Measurements from ENCODE around the gene SOX15.

SOX15 gene

DNA sequence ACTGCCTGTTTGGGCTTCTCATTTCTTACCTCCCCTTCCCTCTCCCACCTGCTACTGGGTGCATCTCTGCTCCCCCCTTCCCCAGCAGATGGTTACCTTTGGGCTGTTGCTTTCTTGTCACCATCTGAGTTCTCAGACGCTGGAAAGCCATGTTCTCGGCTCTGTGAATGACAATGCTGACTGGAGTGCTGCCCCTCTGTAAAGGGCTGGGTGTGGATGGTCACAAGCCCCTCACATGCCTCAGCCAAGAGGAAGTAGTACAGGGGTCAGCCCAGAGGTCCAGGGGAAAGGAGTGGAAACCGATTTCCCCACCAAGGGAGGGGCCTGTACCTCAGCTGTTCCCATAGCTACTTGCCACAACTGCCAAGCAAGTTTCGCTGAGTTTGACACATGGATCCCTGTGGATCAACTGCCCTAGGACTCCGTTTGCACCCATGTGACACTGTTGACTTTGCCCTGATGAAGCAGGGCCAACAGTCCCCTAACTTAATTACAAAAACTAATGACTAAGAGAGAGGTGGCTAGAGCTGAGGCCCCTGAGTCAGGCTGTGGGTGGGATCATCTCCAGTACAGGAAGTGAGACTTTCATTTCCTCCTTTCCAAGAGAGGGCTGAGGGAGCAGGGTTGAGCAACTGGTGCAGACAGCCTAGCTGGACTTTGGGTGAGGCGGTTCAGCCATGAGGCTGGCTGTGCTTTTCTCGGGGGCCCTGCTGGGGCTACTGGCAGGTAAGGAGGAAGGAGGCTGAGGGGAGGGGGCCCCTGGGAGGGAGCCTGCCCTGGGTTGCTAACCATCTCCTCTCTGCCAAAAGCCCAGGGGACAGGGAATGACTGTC, 10.7 kb downstream of the SOX15 start, which contains the start of gene CD68:
Gene CD68 (plus strand): TSS at position 638 of the 833 bp plus-strand sequence. CDS start 40 bp downstream, at position 678.
- peak; percentile 91 for DNase-seq (ENCODE audit: low read depth, low spot score)
- peak within 1 kb of the TSS; percentile 99 for H3K27ac ChIP-seq

DNA sequence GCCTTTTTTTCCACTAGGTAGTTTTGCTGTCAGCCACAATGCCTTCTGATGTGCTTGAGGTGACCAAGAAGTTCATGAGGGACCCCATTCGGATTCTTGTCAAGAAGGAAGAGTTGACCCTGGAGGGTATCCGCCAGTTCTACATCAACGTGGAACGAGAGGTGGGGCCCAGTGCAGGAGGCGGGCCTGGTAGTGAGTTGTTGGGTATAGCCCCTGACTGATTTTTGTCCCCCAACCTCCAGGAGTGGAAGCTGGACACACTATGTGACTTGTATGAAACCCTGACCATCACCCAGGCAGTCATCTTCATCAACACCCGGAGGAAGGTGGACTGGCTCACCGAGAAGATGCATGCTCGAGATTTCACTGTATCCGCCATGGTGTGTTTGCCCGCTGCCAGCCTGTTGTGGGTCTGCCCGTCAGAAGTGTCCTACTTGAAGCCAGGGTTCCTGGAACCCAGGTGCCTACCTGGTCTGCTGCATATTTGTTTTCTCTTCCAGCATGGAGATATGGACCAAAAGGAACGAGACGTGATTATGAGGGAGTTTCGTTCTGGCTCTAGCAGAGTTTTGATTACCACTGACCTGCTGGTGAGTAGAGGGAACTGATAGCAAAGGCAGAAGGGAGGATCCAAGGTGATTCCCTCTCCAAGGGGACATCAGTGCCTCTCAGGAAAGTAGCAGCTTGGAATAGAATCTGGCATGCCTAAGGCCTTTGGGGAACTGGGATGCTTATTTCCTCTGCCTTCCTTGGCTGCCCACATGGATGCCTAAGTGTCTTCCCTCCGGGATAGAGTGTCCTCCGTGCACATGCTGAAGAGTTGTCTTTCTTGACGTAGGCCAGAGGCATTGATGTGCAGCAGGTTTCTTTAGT, 12.3 kb downstream of the SOX15 start:
- peak overlapping the region; percentile 99 for H3K27ac ChIP-seq
- no peak for DNase-seq (ENCODE audit: low read depth, low spot score)

DNA sequence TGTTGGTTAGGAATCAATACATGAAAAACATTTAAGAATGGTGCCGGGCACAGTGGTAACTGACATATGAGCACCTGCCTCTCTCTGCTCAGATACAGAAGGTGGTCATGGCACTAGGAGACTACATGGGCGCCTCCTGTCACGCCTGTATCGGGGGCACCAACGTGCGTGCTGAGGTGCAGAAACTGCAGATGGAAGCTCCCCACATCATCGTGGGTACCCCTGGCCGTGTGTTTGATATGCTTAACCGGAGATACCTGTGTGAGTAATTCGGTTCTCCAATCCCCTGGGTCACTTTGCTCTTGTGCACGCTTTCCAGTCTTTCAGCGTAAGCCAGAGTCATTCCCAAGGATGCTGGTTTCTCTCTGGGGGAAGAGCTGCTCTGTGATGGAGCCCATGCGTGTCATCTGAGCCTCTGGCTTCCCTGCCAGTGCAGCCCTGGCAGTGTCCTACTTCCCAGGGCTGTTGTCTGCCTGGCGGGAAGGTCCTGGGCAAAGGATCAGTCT, 13.4 kb downstream of the SOX15 start:
- no peak for DNase-seq (ENCODE audit: low read depth, low spot score)
- peak overlapping the region; percentile 99 for H3K27ac ChIP-seq

DNA sequence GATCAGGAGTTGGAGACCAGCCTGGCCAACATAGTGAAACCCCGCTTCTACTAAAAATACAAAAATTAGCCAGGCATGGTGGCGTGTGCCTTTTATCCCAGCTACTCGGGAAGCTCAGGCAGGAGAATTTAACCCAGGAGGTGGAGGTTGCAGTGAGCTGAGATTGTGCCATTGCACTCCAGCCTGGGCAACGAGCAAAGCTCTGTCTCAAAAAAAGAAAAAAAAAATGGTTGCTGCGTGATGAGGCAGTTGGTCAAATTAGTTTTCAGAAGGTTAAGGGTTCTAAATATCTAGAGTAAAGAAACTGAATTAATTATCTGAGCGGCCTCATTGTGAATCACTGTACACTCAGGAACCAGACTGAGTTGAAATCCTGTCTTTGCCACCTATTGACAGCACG, 13.9 kb downstream of the SOX15 start:
- DNase-seq (ENCODE audit: low read depth, low spot score): no peak
- peak overlapping the region; percentile 99 for H3K27ac ChIP-seq

DNA sequence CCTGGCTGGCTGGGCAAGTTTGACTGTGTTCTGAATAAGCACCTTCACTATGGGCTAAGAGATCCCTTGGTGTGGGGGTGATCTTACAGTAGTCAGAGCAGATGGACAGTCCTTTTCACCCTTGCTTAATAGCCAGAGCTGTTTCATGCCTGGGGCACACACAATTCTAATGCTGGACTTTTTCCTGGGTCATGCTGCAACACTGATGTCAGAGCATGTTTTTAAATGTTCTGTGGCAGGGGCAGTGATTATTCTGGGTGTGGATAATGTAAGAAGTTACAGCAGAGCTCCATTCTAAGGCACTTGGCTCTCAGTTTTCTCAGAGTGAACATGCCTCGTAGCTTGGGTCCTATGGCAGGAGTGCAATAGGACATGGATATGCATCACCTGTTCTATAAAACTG, 14.4 kb downstream of the SOX15 start:
- no peak for DNase-seq (ENCODE audit: low read depth, low spot score)
- H3K27ac ChIP-seq: peak overlapping the region; percentile 99

DNA sequence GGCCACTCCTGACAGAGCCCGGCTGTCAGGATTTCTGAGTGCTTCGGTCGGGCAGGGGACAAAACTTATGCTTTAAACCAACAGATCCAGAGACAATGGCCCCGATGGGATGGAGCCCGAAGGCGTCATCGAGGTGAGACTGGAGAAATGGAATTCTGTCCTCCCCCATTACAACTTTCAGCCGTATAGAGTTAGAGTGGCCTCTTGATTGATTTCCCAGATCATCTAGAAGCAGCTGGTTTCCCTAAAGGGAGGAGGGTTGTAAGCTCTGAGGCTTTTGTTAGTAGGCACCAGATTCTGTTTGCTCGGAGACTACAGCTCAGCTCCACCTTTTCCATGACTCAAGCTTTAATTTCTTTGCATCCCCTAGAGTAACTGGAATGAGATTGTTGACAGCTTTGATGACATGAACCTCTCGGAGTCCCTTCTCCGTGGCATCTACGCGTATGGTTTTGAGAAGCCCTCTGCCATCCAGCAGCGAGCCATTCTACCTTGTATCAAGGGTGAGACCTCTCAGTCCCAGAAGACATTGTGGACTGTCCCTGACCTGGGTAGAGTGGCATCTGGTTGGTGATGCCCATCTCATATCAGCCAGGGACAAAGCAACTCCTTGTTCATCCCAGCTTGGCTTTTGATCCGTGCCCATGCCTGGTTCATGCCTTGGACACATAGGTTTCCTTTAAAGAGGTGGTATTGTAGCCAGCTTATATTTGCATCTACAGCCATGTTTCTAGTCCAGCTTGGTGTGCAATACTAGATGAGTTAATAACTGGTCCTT, 15.5 kb downstream of the SOX15 start:
- peak overlapping the region; percentile 99 for H3K27ac ChIP-seq
- DNase-seq (ENCODE audit: low read depth, low spot score): no peak

DNA sequence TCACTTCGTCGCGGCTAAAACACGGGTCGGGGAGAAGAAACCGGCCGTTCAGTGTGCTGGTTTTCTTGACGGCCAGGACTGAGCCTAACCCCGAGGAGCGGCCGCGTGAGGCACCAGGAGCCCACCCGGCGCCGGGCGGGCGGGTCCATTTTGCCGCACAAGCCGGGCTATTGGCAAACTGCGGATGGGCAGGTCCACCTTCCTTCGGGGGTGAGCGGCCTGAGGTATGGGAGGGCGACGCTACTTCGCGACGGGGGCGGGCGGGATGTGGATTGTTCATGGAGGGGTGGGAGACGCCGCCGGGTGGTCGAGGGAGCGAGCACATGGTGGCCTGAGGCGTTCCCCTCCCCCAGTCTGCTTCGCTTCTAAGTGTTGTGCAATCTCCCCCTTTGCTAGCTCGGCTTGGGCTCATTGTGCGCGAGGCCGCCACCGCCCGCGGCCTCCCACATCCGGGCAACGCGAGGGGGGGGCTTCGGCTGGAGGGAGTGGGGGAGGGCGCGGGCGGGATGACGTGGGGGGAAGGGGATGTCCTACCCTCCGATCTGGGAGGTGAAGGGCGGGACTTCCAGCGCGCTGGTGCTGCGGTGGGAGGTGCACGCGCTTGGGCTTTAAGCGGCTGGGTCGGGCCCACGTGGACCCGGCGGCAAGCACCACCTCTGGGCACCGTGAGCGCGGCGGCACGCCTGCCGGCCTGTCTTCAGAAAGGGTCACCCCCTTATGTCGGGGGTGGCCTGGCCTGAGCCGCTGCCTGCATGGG, 16.4 kb downstream of the SOX15 start:
- no peak for DNase-seq (ENCODE audit: low read depth, low spot score)
- peak overlapping the region; percentile 99 for H3K27ac ChIP-seq

DNA sequence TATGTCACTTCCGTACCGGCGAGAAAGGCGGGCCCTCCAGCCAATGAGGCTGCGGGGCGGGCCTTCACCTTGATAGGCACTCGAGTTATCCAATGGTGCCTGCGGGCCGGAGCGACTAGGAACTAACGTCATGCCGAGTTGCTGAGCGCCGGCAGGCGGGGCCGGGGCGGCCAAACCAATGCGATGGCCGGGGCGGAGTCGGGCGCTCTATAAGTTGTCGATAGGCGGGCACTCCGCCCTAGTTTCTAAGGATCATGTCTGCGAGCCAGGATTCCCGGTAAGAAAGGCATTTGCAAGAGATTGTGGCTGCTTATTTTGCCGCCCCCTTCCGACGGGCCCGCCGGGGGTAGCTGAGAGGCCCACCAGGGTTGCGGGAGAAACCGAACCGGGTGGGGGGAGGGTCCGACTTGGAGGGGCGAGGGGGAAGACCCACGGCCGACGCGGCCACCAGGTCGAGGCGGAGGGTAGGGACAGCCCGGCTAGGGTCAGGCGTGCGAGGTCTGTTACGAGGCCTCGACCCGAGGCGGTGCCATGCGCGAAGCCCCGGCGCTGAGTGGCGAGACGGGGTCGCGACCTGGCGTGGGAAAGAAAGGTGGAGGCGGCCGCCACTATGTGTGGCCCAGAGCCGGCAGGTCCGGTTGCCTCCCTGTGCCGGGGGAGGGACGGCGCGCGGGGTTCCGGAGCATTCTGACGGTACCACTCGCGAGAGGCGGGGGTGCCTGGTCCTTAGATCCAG, 17.1 kb downstream of the SOX15 start:
- peak; percentile 97 for DNase-seq (ENCODE audit: low read depth, low spot score)
- peak overlapping the region; percentile 99 for H3K27ac ChIP-seq

DNA sequence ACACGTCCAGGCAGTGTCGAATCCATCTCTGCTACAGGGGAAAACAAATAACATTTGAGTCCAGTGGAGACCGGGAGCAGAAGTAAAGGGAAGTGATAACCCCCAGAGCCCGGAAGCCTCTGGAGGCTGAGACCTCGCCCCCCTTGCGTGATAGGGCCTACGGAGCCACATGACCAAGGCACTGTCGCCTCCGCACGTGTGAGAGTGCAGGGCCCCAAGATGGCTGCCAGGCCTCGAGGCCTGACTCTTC, 17.6 kb downstream of the SOX15 start:
- no peak for DNase-seq (ENCODE audit: low read depth, low spot score)
- H3K27ac ChIP-seq: peak overlapping the region; percentile 99

DNA sequence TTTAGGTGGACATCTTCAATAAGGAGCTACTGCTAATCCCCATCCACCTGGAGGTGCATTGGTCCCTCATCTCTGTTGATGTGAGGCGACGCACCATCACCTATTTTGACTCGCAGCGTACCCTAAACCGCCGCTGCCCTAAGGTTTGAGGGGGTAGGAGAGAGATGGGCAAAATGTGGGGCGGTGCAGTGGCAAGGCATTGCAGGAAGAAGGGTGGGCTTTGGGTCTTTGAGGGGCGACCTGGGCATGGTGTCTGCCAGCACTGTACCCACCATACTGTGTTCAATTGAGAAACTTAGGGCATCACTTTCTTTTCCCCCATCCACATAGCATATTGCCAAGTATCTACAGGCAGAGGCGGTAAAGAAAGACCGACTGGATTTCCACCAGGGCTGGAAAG, 19.5 kb downstream of the SOX15 start:
- DNase-seq (ENCODE audit: low read depth, low spot score): no peak
- H3K27ac ChIP-seq: no peak overlapping the region

DNA sequence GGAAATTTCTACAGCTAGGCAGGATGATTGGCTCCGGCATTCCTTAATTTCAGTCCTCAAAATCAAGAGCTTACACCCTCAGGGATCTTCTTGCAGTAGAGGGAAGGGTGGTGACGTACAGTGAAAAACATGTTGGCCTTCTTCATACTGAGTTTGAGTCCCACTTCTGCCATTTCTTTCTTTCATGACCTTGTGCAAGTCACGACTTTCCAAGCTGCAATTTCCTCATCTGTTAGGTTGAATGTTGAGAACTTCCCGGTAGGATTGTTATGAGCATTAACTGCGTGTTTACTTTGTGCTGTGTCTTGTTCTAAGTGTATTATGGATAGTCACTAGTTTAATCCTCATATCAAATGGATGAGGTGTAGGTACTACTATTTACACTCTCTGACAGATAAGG, 20.3 kb downstream of the SOX15 start:
- H3K27ac ChIP-seq: no peak overlapping the region
- no peak for DNase-seq (ENCODE audit: low read depth, low spot score)

DNA sequence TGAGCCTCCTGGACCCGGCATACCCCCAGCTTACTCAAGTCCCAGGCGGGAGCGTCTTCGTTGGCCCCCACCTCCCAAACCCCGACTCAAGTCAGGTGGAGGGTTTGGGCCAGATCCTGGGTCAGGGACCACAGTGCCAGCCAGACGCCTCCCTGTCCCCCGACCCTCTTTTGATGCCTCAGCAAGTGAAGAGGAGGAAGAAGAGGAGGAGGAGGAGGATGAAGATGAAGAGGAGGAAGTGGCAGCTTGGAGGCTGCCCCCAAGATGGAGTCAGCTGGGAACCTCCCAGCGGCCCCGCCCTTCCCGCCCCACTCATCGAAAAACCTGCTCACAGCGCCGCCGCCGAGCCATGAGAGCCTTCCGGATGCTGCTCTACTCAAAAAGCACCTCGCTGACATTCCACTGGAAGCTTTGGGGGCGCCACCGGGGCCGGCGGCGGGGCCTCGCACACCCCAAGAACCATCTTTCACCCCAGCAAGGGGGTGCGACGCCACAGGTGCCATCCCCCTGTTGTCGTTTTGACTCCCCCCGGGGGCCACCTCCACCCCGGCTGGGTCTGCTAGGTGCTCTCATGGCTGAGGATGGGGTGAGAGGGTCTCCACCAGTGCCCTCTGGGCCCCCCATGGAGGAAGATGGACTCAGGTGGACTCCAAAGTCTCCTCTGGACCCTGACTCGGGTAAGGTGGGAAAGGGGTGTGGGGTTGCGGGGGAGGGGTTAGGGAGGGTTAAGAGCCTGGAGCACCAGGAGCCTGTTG, 26.6 kb downstream of the SOX15 start:
- no peak overlapping the region for H3K27ac ChIP-seq
- no peak for DNase-seq (ENCODE audit: low read depth, low spot score)

DNA sequence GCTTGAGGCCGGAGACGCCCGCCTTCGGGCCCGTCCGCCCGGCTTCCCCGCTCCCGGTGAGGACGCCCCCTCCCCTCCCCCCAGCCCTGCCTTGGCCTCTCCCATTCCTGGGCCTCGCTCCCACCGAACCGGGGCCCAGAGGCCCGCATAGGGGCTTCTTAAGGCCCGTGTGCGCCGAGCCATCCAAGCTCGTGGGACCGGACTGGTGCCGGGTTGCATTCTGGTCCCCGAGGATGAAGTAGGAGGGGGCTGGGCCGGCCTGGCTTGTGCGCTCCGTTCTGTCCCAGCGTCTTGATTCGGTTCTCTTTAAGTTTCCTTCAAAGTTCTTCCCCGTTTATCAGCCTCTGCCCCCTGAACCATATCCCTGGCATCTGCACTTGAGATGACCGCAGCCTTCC, 27.7 kb downstream of the SOX15 start:
- no peak for DNase-seq (ENCODE audit: low read depth, low spot score)
- H3K27ac ChIP-seq: peak overlapping the region; percentile 70

DNA sequence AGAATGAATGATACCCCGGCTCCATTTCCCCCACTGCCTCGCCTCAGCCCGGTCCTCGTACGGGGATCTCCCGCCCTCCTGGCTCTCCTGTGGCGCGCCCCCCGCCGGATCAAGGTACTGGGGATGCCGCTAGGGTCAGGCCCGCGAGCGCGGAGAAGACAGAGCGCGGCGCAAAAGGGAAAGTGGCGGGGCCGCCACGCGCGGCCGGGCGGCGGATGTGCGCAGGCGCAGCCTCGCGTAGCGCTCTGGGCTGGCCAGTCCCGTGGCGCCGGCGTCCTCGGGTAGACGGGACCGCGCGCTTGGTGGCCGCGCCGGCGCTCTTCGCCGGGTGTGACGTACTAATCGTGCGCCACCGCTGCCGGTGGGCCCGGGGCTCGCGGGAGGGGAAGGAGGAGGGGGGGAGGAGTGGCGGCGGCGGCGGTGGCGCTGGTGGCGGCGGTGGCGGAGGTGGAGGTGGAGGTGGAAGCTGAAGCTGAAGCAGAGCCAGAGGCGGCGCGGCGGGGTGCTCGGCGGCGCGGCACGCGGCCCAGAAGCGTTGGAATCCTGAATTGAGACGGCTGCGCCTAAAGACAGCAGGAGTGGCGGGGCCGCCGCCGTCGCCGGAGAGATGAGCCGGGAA, 28.2 kb downstream of the SOX15 start, which contains the start of gene SENP3:
Gene SENP3 (plus strand): TSS at position 331 of the 619 bp plus-strand sequence. CDS start 1,158 bp downstream, outside the sequence.
- H3K27ac ChIP-seq: peak within 1 kb of the TSS; percentile 70
- DNase-seq (ENCODE audit: low read depth, low spot score): no peak

DNA sequence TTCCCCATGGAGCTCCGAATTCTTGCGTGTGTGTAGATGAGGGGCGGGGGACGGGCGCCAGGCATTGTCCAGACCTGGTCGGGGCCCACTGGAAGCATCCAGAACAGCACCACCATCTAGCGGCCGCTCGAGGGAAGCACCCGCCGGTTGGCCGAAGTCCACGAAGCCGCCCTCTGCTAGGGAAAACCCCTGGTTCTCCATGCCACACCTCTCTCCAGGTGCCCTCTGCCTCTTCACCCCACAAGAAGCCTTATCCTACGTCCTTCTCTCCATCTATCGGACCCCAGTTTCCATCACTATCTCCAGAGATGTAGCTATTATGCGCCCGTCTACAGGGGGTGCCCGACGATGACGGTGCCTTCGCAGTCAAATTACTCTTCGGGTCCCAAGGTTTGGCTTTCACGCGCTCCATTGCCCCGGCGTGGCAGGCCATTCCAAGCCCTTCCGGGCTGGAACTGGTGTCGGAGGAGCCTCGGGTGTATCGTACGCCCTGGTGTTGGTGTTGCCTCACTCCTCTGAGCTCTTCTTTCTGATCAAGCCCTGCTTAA, 28.8 kb downstream of the SOX15 start:
- peak overlapping the region; percentile 70 for H3K27ac ChIP-seq
- no peak for DNase-seq (ENCODE audit: low read depth, low spot score)

DNA sequence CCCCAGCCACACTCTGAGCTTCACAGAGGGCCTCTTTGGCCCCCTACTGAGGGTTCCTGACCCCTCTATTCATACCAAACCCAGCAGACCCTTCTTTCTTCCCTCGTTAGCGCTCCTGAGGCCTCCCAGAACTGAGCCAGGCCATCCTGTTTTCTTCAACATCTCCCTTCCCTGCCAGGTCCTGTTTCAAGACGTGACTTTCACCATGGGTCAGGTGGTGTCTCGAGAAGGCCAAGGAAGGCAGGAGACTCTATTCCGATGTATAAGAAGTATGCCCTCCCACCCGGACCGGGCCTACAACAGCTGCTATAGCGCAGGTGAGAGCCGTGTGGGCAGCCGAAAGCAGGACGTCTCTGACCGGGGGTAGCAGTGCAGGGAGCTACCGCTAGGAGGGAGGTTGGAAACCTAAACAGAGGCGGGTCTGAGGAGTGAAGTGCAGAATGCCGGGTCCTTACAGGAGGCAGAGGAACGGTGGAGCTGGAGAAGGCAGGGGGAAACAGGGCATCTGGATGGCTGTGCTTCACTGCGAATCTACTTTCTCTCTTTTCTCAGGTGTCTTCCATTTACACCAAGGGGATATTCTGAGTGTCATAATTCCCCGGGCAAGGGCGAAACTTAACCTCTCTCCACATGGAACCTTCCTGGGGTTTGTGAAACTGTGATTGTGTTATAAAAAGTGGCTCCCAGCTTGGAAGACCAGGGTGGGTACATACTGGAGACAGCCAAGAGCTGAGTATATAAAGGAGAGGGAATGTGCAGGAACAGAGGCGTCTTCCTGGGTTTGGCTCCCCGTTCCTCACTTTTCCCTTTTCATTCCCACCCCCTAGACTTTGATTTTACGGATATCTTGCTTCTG, 29.5 kb downstream of the SOX15 start:
- no peak for DNase-seq (ENCODE audit: low read depth, low spot score)
- H3K27ac ChIP-seq: peak overlapping the region; percentile 70
